ENCODE results near the gene STAMBP.

The STAMBP gene

DNA sequence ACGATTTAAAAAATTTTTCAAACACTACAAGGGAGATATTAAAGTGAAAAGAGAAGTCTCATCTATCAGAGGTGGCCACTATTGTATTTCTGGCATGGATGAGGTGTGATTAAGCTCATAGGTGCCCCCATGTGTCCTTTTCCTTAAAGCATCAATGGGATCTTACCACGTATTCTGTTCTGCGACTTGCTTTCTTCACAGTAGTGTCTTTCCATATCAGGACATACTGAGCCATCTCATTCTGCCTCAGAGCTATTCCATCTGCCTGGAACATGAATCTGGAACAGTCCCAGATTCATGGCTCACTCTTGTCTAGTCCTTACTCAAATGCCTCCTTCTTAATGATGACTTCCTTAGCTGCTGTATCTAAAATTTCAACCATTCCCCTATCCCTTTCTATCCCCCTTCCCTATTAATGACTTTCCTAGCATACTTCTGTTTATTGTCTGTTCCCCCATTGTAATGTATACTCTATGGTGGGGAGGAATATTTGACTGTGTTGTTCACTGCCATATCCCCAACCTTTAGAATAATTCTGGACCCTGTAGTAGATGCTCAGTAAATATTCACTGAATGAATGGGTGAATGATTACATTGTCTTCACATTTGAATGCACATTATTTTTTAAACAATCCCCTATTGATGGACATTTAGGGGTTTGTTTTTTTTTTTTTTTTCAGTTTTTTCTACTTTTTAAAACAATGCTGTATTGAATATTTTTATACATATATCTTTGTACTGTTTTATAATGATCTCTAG is 11.1 kb downstream of the STAMBP start:
- H3K4me3 Mint-ChIP-seq: no peak overlapping the region
- H3K36me3 Mint-ChIP-seq (ENCODE audit: low read depth): peaks cover 23% of the 10 kb centered on the region
- no peaks in the 10 kb centered on the region for H3K27me3 Mint-ChIP-seq (ENCODE audit: low read depth, poor library complexity)
- no peaks in the 10 kb centered on the region for H3K9me3 Mint-ChIP-seq
- DNase-seq: no peak
- H3K27ac Mint-ChIP-seq: no peak overlapping the region
- TF ChIP-seq, protein P1, sequence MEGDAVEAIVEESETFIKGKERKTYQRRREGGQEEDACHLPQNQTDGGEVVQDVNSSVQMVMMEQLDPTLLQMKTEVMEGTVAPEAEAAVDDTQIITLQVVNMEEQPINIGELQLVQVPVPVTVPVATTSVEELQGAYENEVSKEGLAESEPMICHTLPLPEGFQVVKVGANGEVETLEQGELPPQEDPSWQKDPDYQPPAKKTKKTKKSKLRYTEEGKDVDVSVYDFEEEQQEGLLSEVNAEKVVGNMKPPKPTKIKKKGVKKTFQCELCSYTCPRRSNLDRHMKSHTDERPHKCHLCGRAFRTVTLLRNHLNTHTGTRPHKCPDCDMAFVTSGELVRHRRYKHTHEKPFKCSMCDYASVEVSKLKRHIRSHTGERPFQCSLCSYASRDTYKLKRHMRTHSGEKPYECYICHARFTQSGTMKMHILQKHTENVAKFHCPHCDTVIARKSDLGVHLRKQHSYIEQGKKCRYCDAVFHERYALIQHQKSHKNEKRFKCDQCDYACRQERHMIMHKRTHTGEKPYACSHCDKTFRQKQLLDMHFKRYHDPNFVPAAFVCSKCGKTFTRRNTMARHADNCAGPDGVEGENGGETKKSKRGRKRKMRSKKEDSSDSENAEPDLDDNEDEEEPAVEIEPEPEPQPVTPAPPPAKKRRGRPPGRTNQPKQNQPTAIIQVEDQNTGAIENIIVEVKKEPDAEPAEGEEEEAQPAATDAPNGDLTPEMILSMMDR (IDR thresholded peaks at IDR 0.05): no peak
- H3K4me1 Mint-ChIP-seq: no peaks in the 10 kb centered on the region

DNA sequence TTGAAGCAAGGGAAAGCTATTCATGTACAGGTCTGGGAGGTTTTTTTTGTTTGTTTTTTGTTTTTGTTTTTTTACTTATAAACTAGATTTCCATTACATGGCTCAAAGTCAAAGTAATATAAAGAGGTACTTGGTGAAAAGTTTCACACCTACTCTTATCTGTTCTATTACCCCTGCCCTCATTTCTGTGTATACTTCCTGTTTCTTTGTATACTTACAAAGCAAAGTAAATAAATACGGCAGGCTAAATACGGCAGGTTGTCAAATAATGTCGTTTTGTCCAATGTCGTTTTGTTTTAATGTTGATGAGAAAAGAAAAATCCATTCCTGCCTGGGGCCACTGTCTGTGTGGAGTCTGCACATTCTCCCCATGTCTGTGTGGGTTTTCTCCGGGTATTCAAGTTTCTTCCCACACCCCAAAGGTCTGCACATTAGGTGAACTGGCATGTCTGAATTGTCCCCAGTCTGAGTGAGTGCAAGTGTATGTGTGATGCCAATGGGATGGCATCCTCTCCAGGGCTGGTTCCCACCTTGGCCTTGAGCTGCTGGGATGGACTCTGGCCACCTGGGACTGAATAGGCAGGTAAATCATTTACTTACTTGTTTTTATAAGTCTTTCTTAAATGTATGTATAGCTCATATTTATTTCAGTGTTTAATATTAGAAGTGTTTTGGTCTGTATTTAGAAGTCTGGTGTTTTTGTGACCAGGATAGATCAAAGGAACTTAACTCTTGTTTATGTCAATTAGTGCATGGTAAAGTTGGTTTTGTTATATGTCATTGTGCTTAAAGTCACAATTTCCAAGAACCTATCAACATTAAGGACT is 13.4 kb downstream of the STAMBP start:
- Mint-ChIP-seq H3K4me1 (no peaks in the 10 kb centered on the region), H3K4me3 (no peak overlapping the region), H3K27me3 (ENCODE audit: low read depth, poor library complexity) (no peaks in the 10 kb centered on the region), H3K27ac (no peak overlapping the region), H3K9me3 (no peaks in the 10 kb centered on the region), H3K36me3 (ENCODE audit: low read depth) (peaks cover 37% of the 10 kb centered on the region)
- DNase-seq: no peak
- TF ChIP-seq, protein P1 (IDR thresholded peaks at IDR 0.05): no peak

DNA sequence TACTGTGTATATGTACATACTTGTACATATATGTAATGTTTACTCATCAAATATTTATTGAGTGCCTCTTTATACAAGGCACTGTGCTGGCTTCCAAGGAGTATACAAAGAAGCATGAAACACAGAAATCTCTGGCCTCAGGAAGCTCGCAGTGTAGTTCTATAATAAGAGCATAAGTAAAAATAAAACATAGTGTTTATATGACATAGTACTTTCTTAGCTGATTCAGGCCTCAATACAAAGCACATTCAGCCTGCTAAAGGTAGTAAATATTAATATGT is 13.9 kb downstream of the STAMBP start:
- Mint-ChIP-seq H3K9me3 (no peaks in the 10 kb centered on the region), H3K4me1 (no peaks in the 10 kb centered on the region)
- TF ChIP-seq, protein P1 (IDR thresholded peaks at IDR 0.05): no peak

DNA sequence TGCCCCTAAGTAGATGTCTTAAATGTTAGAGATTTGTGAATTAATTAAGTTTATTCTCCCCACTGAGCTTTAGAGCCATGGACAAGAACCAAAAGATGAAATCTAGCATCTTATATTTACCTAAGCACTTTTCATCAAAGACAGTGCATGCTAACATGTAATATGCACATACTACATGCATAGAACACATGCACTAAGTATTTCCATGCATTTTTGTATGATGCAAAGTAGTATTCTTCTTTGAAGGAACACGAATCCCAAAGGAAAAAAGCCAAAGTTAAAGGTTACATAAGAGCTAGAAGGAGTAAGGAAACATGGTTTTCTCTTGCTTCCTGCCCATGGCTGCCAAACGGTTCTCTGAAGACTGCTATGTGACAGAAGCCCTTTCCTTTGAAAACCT is 15.3 kb downstream of the STAMBP start:
- Mint-ChIP-seq H3K27ac (no peak overlapping the region), H3K4me3 (no peak overlapping the region), H3K36me3 (ENCODE audit: low read depth) (peaks cover 51% of the 10 kb centered on the region), H3K4me1 (no peaks in the 10 kb centered on the region), H3K9me3 (no peaks in the 10 kb centered on the region), H3K27me3 (ENCODE audit: low read depth, poor library complexity) (no peaks in the 10 kb centered on the region)
- TF ChIP-seq, protein P1 (IDR thresholded peaks at IDR 0.05): no peak
- no peak for DNase-seq

More for the DNA sequence above, 13.9 kb downstream of the STAMBP start:
- Mint-ChIP-seq H3K27ac (no peak overlapping the region), H3K4me3 (no peak overlapping the region), H3K36me3 (ENCODE audit: low read depth) (peaks cover 41% of the 10 kb centered on the region), H3K27me3 (ENCODE audit: low read depth, poor library complexity) (no peaks in the 10 kb centered on the region)
- no peak for DNase-seq

DNA sequence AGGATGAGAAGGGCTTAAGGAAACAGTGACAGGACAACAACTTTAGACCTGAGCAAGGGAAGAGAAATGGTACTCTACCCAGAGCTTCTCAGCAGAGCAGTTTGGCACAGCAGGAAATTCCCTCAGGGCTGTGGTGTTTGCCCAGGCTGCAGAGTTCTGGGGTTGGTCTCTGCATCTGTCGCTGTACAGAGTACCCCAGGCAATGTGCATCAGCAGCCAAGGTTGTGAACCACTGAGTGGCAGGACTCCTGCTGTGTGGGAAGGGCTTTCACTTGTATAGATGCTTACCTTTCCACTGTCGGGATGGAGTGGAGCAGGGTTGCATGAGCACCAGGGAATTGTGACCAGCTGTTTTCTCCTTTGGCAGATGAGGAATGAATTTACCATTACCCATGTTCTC is 21.2 kb downstream of the STAMBP start:
- H3K36me3 Mint-ChIP-seq (ENCODE audit: low read depth): peaks cover 52% of the 10 kb centered on the region
- no peaks in the 10 kb centered on the region for H3K27me3 Mint-ChIP-seq (ENCODE audit: low read depth, poor library complexity)
- H3K4me1 Mint-ChIP-seq: no peaks in the 10 kb centered on the region
- H3K4me3 Mint-ChIP-seq: no peak overlapping the region
- DNase-seq: no peak
- H3K9me3 Mint-ChIP-seq: no peaks in the 10 kb centered on the region
- H3K27ac Mint-ChIP-seq: no peak overlapping the region
- TF ChIP-seq, protein P1 (IDR thresholded peaks at IDR 0.05): no peak

Data from nephron progenitor cell (in vitro differentiated cells).